ENCODE results near the gene SPATA21. TPM values are rescaled to one million over a fixed set of nuclear protein-coding genes. Genes with fewer than 3 reads are reported as not detected.

The SPATA21 gene
- total and polyA plus RNA-seq, 10 of the 15 experiments (the other 5 are each of a cell fraction or from before 2014, with no cell fraction given), result 0.05 to 1.1 (median 0.24) TPM; not detected in 1

DNA sequence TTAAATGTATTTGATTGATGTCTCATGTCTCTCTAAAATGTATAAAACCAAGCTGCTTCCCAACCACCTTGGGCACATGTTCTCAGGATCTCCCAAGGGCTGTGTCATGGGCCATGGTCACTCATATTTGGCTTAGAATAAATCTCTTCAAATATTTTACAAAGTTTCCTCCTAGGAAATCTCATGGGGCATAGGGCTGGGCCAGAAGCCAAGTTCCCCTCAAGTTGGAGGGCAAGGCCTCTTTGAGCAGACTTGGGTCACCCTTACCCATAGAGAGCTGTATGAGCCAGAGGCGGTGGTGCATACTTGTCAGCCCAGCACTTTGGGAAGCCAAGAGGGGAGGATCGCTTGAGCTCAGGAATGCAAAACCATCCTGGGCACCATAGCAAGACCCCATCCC, 82.6 kb downstream of the SPATA21 start (continued):
- TF ChIP-seq, protein P1, sequence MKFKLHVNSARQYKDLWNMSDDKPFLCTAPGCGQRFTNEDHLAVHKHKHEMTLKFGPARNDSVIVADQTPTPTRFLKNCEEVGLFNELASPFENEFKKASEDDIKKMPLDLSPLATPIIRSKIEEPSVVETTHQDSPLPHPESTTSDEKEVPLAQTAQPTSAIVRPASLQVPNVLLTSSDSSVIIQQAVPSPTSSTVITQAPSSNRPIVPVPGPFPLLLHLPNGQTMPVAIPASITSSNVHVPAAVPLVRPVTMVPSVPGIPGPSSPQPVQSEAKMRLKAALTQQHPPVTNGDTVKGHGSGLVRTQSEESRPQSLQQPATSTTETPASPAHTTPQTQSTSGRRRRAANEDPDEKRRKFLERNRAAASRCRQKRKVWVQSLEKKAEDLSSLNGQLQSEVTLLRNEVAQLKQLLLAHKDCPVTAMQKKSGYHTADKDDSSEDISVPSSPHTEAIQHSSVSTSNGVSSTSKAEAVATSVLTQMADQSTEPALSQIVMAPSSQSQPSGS (IDR thresholded peaks at IDR 0.05; ENCODE audit: low read length), result no peak
- no peak for TF ChIP-seq MTA2 (IDR thresholded peaks at IDR 0.05; ENCODE audit: low read depth)

DNA sequence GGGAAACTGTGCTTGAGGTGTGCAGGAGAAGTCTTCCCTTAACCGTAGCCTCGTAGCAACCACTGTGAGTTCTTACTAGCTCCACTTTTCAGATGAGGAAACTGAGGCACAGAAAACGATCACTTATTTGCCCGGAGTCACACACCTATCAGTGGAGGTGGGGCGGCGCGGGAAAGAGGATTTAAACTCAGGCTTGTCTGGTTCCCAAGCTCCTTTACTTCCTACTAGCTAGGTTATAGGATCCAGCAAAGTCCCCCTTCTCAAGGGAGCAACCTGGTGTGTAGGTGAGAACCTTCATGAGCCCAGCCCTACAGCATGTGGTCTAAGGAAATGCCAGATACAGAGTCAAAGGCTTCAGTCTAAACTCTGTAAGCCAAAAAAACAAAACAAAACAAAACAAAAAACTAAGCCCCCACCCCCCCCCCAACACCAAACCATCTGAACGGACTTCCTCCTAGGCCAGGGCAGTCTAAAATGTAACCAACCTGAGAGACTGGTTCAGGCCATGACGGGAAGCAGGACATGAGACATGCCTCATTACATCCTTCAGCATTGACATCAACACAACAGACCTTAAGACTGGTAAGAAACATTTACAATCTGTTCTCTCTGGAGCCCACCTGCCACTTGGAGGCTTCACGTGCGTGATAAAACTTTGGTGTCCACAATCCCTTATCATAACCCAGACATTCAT, 84.2 kb downstream of the SPATA21 start:
- intact Hi-C loops (cut with micrococcal nuclease; ENCODE audit: unreplicated experiment), result no loop called here
- Histone ChIP-seq H3K79me2 (ENCODE audit: control insufficient read depth, insufficient read depth, low read length) (peaks cover 40% of the 10 kb centered on the region), H3K27me3 (replicated peaks in 1 of 2; ENCODE audit: control insufficient read depth in 2 of 2, insufficient read depth in 2 of 2, low read length in 1 of 2) (no peaks in the 10 kb centered on the region), H3K9me3 (replicated peaks; ENCODE audit: control insufficient read depth, insufficient read depth, low read length) (no peaks in the 10 kb centered on the region), H3K27ac (ENCODE audit: control insufficient read depth, insufficient read depth) (peak overlapping the region; percentile 84), H3K4me1 (ENCODE audit: control insufficient read depth, insufficient read depth, low read length) (0 out of 2 replicates have a peak, but pooled peaks cover 4% of the 10 kb centered on the region), H3K9ac (ENCODE audit: control insufficient read depth, insufficient read depth, low read length) (peak overlapping the region; percentile 87), H3K36me3 (ENCODE audit: control insufficient read depth in 2 of 2, insufficient read depth in 2 of 2, low read length in 1 of 2) (no peaks in the 10 kb centered on the region), H2AFZ (ENCODE audit: control insufficient read depth, low read depth, low read length) (peak overlapping the region; percentile 96), H4K20me1 (ENCODE audit: control insufficient read depth, insufficient read depth) (no peaks in the 10 kb centered on the region), H3K4me2 (ENCODE audit: control insufficient read depth, insufficient read depth) (peak overlapping the region; percentile 82), H3K4me3 (peak overlapping the region; percentile 75)
- DNase-seq (ENCODE audit: low read depth, low spot score) (peak; percentile 35), ATAC-seq (peak; percentile 50), FAIRE-seq (no peak)
- in situ Hi-C loops (cut with MboI), result no loop called here
- POLR2A ChIA-PET, result interaction anchor here (0.7 to 4.1 kb wide), 8 partner anchors 11 to 136 kb away, joined by 3 to 21 read pairs (median 4); partner anchors contain the start of gene SZRD1
- SMC1A ChIA-PET (ENCODE audit: uncharacterized antibody, unreplicated experiment), result interaction anchor here (0.7 to 5.6 kb wide), 9 partner anchors 9 to 164 kb away, joined by 3 to 43 read pairs (median 3); partner anchors contain the start of genes NECAP2 and SZRD1
- CTCF ChIA-PET, result interaction anchor here (0.7 to 5.0 kb wide), 7 partner anchors 9 to 274 kb away, joined by 3 to 85 read pairs (median 5); no protein-coding TSS in a partner anchor
- TSS peak; percentile 98 for BruUV-seq (replicated peaks)
- 47% methylated on average over 11 of the region's 11 CpGs for WGBS (ENCODE audit: insufficient coverage, insufficient replicate concordance, low lambda C conversion rate, missing lambda C conversion rate)
- RAD21 ChIA-PET (ENCODE audit: unreplicated experiment), result interaction anchor here (0.7 to 3.9 kb wide), 4 partner anchors 11 to 274 kb away, joined by 3 to 31 read pairs (median 4); no protein-coding TSS in a partner anchor
- TF ChIP-seq NFYB (IDR thresholded peaks at IDR 0.05; ENCODE audit: insufficient read depth, low read depth, low read length), result no peak
- TF ChIP-seq IRF4 (IDR thresholded peaks at IDR 0.05; ENCODE audit: low read depth, low read length), result no peak
- no peak for TF ChIP-seq MEF2A (IDR thresholded peaks at IDR 0.05; ENCODE audit: insufficient read depth, low read depth, low read length)
- no peak for TF ChIP-seq ASH2L (IDR thresholded peaks at IDR 0.05; ENCODE audit: borderline replicate concordance, low read depth)
- TF ChIP-seq FOXM1 (IDR thresholded peaks at IDR 0.05; ENCODE audit: low read depth, low read length), result no peak
- TF ChIP-seq SPI1 (IDR thresholded peaks at IDR 0.05; ENCODE audit: borderline replicate concordance, insufficient read depth, low read depth, low read length), result no peak
- no peak for TF ChIP-seq LARP7 (IDR thresholded peaks at IDR 0.05)
- TF ChIP-seq, protein P2, sequence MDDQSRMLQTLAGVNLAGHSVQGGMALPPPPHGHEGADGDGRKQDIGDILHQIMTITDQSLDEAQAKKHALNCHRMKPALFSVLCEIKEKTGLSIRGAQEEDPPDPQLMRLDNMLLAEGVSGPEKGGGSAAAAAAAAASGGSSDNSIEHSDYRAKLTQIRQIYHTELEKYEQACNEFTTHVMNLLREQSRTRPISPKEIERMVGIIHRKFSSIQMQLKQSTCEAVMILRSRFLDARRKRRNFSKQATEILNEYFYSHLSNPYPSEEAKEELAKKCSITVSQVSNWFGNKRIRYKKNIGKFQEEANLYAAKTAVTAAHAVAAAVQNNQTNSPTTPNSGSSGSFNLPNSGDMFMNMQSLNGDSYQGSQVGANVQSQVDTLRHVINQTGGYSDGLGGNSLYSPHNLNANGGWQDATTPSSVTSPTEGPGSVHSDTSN (IDR thresholded peaks at IDR 0.05; ENCODE audit: insufficient replicate concordance, low read depth, low read length), result no peak
- 0 out of 2 replicates have a peak, but pooled peaks have one; percentile 13 for TF ChIP-seq CBFB (IDR thresholded peaks at IDR 0.05; ENCODE audit: low read depth)
- TF ChIP-seq EP300 (IDR thresholded peaks at IDR 0.05; ENCODE audit: borderline replicate concordance in 1 of 2, control insufficient read depth in 1 of 2, low read depth in 2 of 2, low read length in 2 of 2), result no peak
- TF ChIP-seq POU2F2 (IDR thresholded peaks at IDR 0.05; ENCODE audit: borderline replicate concordance, low read depth, low read length), result no peak
- no peak for TF ChIP-seq BHLHE40 (IDR thresholded peaks at IDR 0.05; ENCODE audit: borderline replicate concordance in 1 of 2, low read depth in 2 of 2, low read length in 1 of 2)
- no peak for TF ChIP-seq DPF2 (IDR thresholded peaks at IDR 0.05)
- TF ChIP-seq KDM1A (IDR thresholded peaks at IDR 0.05; ENCODE audit: borderline replicate concordance), result no peak
- TF ChIP-seq, protein P3, sequence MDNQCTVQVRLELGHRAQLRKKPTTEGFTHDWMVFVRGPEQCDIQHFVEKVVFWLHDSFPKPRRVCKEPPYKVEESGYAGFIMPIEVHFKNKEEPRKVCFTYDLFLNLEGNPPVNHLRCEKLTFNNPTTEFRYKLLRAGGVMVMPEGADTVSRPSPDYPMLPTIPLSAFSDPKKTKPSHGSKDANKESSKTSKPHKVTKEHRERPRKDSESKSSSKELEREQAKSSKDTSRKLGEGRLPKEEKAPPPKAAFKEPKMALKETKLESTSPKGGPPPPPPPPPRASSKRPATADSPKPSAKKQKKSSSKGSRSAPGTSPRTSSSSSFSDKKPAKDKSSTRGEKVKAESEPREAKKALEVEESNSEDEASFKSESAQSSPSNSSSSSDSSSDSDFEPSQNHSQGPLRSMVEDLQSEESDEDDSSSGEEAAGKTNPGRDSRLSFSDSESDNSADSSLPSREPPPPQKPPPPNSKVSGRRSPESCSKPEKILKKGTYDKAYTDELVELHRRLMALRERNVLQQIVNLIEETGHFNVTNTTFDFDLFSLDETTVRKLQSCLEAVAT (IDR thresholded peaks at IDR 0.05), result peak; percentile 53
- no peak for TF ChIP-seq SMC3 (IDR thresholded peaks at IDR 0.05; ENCODE audit: borderline replicate concordance, low read length)

Data from GM12878 (cell line).